ENCODE results near the gene DCTPP1.
A peak's percentile ranks its signal among the peaks of the same experiment; 100 is the strongest.
"Not testable (repeated sequence)": the region's sequence is repeated elsewhere in the genome, so short reads cannot be mapped to it uniquely, and the experiment has no call there.

Gene DCTPP1

DNA sequence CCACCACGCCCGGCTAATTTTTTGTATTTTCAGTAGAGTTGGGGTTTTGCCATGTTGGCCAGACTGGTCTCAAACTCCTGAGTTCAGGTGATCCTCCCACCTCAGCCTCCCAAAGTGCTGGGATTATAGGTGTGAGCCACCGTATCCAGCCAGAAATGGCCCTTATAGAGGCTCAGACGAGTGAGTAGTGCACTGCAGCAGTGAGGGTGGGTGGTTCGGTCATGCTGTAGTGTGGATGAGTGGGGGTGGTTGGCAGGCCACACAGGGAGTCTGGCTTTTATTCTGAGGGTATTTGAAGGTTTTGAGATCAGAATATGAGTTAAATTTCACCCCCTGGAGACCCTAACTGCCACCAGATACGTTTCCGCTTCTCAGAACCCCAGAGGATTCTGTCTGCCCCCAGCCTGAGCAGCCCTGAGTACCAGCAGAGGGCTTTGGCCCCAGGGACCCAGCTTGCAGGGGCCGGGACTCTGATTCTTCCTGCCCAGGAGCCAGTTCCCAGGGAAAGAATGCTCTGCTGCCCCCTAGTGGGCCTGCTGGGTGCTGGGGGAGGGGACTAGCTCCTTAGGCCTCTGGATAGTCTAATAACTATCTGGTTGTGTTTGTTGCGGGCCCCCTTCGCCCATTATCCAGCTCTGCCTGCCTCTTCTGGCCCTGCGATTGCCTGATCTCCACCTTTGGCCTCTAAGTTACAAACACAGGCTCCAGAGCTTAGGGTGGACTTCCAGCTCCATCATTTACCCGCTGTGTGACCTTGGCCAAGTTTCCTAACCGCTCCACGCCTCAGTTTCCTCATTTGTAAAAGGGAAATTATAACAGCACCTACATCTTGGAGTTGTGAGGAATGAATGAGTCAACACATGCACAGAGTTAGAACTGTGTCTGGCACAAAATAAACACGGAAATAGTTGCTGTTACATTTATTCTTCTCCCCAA is 20.4 kb downstream of the DCTPP1 start:
- peak; percentile 86 for DNase-seq

DNA sequence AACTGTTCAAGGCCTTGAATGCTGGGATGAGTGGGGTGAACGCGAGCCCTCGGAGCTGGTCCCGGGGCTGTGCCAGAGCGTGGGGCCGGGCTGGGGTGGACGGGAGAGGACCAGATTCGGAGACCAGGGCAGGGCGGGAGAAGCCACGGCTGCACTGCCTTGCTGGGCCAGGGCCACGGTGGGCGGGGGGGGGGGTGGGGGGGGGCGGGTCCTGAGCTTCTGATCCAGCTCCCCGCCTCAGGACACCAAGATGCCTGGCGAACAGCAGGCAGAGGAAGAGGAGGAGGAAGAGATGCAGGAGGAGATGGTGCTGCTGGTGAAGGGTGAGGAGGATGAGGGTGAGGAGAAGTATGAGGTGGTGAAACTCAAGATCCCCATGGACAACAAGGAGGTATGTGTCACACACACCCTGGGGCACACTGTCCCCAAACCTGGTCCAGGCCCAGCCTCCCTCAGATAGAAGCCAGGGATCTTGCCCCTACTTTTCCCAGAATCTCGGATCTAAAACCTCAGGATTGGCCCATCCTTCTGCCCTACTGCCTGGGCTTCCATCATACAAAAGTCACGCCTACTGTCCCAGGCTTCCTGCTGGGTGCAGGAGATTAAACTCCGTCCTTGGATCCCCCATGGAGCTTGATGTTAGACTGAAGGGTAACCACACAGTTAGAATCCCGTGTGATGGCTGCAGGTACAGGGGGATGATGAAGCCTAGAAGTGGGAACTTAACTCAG is 21.9 kb downstream of the DCTPP1 start:
- DNase-seq: peak; percentile 36

- peak; percentile 89 for DNase-seq
Measured at GRCh38 chr16:30407102-30407803, 22.6 kb downstream of the DCTPP1 start, which contains the start of gene ZNF771. Gene ZNF771 (plus strand): TSS chr16:30407606. CDS start chr16:30408054, 448 bp downstream.

GRCh38 chr16:30406795-30407101 is 23.1 kb downstream of the DCTPP1 start:
- no peak for DNase-seq

DNA sequence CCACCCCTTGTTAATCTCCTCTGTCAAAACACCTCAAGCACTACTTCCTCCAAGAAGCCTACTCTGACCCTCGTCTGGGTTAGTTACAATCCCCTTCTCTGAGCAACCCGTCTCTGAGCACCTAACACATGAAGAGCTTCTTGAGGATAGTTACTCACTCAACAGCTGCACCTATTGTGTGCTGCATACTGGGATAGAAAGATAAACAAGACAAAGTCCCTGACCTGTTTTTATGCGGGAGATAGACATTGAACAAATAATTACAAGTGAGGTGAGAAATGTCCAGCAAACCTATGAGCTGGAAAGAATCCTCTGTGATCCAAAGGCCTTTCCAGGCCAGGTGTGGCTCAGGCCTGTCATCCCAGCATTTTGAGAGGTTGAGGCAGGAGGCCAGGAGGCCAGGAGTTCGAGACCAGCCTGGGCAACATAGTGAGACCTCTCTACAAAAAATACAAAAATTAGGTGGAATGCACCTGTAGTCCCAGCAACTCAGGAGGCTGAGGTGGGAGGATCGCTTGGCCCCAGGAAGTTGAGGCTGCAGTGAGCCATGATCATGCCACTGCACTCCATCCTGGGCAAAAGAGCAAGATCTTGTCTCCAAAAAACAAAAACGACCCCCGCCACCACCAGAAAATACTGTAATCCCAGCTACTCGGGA is 27.9 kb downstream of the DCTPP1 start:
- DNase-seq: no peak

DNA sequence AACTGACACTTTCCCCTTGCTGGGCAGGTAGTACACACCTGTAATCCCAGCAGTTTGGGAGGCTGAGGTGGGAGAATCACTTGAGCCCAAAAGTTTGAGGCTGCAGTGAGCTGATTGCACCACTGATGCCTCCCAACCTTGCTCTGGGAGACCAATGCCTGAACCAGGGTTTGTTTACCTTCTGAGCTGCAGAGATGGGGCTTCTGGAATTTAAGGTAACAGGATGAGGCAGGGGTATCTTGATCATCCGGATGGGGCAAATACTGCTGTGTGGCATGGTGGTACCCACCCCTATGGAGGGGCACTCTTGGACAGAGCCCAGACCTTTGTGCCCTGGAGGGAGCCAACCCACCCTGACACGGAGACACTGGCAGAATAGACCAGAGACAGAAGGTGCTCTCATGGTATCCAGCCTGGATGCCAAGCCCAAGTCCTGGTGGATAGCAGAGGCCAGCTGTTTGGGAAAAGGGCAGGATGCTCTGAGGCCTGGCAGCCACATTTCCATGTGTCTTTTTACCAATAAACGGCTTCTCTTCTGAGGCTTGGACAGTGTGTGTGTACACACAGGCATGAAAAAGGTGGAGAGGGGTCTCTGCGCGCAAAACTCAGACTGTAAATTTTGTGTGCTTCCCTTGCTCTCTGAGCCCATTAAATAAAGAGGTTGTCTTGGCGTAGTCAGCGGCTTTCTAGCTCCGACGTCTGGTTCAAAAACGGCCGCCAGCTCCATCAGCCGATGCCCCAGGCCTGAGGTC is 30.2 kb downstream of the DCTPP1 start:
- DNase-seq: no peak

GRCh38 chr16:30398661-30399434 is 31.0 kb downstream of the DCTPP1 start:
- no peak for DNase-seq

DNA sequence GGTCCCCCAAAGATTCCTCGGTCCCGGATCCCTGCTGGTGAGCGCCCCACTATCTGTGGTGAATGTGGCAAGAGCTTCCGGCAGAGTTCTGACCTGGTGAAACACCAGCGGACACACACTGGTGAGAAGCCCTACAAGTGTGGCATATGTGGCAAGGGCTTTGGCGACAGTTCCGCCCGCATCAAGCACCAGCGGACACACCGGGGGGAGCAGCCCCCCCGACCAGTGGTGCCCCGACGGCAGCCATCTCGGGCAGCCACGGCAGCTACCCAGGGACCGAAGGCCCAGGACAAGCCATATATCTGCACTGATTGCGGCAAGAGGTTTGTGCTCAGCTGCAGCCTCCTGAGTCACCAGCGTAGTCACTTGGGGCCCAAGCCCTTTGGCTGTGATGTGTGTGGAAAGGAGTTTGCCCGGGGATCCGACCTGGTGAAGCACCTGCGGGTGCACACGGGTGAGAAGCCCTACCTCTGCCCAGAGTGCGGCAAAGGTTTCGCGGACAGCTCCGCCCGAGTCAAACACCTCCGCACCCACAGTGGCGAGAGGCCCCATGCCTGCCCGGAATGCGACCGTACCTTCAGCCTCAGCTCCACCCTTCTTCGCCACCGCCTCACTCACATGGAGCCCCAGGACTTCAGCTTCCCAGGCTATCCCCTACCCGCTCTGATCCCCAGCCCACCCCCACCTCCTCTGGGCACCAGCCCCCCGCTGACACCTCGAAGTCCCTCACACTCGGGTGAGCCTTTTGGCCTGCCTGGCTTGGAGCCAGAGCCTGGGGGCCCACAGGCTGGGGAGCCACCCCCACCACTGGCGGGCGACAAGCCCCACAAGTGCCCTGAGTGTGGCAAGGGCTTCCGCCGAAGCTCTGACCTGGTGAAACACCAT is 31.8 kb downstream of the DCTPP1 start:
- no peak for DNase-seq

- no peak for DNase-seq
Measured at GRCh38 chr16:30397056-30397455, 32.8 kb downstream of the DCTPP1 start.

DNA sequence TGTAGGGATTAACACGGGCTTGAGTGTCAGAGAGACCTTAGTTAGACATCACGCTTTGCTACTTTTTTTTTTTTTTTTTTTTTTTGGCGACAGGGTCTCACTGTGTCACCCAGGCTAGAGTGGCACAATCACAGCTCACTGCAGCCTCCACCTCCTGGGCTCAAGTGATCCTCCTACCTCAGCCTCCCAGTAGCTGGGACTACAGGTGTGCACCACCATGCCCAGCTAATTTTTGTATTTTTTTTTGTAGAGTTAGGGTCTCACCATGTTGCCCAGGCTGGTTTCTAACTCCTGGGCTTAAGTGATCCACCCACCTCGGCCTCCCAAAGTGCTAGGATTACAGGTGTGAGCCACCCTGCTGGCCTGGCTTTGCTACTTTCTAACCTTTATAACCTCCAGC is 33.2 kb downstream of the DCTPP1 start:
- not testable (repeated sequence) for DNase-seq

DNA sequence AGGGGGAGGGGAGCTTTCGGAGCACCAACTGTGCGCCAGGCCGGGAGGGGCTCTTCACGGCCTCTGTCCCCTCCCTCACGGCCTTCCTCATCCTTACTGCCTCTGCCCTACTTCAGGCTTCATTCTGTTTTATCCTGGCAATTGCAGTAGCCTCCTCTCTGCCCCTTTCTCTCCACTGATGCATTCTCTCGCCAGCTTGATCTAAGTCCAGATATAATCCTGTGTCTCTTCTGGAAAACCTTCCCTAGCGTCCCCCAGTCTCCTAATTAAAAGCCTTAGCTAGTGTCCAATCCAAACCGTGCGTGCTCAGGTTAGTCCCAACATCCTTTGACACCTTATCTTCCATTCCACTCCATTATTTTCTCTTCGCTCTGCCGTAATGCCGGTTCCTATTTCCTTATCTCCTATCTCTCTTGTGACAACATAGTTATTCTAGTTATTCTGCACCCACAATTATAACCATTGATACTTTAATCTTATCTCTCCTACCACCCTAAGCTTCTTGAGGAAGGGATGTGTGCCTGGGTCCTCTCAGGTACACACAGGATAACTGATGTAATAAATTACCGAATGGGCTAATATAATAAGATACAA is 33.7 kb downstream of the DCTPP1 start:
- peak; percentile 45 for DNase-seq

DNA sequence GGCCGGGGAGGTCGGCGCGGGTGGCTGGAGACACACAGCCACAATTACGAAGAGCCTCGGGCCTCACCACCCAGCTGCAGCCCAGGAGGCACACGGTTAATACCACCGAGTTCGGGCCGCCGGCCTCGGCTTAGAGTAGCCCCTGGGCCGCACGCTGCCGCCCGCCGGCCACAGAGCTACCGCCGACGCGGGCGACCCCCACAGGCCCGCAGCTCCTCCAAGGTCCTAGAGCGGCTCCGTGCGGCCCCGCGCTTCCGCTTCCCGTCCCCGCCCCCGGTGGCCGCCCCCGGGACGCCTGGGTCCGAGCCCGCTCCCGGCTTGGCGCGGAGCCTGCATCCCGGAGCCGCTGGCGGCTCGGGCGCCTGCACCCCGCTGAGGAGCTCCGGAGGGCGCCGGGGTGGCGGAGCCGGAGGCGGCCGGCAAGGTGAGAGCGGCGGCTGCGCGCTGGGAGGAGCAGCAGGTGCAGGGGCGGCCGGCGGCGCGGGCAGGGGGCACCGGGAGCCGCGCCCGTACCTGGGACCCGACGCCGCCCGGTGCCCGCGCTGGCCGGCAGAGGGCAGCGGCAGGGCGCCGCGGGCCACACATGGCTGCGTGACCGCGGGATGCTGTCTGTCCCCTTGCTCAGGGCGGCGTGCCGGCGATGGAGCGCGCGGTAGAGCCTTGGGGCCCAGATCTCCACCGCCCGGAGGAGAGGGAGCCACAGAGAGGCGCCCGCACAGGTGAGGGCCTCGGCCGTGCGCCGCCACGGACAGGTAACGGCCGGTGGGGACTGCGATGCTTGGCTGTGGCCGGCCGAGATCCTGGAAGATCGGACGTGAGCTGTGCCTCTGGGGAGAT is 34.5 kb downstream of the DCTPP1 start, which contains the start of gene ZNF48:
Gene ZNF48 (plus strand): TSS at position 266 of the 837 bp plus-strand sequence. CDS start 375 bp downstream, at position 641.
- DNase-seq: peak; percentile 84

DNA sequence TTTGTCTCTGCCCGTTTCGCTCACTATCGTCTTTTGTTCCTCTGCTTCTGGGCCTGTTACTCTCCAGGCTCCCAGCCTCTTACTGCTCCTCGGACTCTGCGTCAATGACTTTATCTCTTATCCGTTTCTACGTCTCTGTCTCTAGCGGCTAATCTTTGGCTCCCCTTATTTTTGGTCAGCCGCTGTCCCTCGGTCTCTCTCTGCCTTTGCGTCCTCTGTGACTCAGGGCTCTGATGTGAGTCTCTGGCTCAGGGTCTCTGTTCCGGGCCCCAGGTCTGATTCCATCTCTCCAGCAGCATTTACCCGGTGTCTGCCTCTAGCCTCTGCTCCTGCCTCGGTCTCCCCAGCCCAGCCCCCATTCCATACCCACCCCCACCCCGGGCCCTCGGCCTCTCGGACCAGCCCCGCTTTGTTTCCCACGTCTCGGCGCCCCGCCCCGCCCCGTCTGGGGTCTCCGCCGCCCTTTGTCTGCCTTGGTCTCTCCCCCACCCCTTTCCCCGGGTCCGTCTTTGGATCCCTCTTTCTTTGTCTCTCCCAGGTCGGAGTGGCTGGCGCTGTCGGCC is 35.2 kb downstream of the DCTPP1 start:
- DNase-seq: peak; percentile 42

DNA sequence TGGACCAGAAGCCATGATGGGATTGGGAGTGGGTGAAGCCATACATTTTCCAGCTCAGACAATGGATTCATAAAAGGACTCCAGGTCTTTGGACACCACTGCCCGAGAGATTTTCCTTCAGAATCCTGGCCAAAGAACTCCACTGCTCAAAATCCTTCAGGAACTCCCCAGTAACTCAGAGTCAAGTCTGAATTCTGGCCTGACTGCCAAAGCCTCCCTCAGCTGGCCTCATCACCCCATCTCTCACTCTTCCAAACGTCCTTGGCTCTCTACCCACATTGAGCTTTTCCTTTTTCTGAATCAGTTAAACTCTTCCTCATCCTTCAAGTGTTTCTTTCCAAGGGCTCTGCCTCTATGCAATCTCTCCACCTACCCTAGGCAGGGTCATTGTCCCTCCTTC is 46.3 kb downstream of the DCTPP1 start:
- no peak for DNase-seq

GRCh38 chr16:30382111-30382881 is 47.5 kb downstream of the DCTPP1 start, which contains the start of gene SEPTIN1:
Gene SEPTIN1 (minus strand): TSS chr16:30382561. CDS start chr16:30382542, 19 bp downstream.
- DNase-seq: no peak

DNA sequence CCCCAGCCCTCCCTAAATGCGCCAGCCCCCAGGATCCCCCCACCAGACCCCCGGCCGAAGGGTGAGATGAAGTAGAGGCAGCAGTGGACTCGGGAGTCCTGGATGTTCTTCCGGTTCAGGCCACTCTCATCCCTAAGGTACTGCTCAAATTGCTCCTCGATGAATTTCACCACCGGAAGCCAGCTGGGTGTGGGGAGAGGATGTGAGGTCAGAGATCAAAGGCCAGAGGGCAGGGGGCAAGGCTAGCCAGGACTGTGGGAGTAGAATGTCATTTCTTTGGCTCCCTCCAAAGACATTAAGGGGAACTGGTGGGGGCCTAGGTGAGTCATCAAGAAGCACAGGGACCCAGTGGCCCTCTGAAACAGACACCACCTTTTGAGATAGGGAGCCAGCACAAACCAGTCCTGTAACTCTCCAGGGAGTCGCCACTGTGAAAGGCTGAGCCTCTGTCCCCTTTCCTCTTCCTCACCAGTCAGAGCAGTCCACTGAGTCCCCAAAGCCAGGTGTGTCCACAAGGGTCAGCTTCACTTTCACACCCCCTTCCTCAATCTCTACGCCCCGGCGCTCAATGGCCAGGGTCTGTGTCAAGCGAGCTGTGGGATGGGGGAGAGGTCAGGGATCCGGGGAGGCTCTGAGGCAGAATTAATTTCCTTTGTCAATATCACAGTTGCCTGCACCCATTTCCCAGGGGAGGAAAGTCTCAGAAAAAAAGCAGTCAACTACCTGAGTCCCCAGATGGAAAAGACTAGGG is 48.4 kb downstream of the DCTPP1 start:
- DNase-seq: no peak

- no peak for DNase-seq
Measured at GRCh38 chr16:30380803-30381208, 49.0 kb downstream of the DCTPP1 start.
